PFSK-1 (cell line): ENCODE results near the gene CHTF18.

Experiments used
- FOXP2 ChIP-seq: optimal IDR thresholded peaks from 2 replicates; pipeline ENCODE3; 2011; ENCODE audit warnings: borderline replicate concordance, control low read depth, inconsistent platforms; ENCODE audit not compliant: insufficient read depth; ENCODE audit errors: extremely low read length, extremely low read depth
- POLR2AphosphoS5 ChIP-seq: IDR thresholded peaks from 2 replicates; pipeline ENCODE4 v1.6.1; 2012; ENCODE audit warnings: low read depth, mild to moderate bottlenecking, control low read depth, low read length, moderate library complexity
- SIN3A ChIP-seq: IDR thresholded peaks from 2 replicates; pipeline ENCODE4 v1.6.1; 2012; ENCODE audit warnings: mild to moderate bottlenecking, low read length, moderate library complexity, borderline replicate concordance; ENCODE audit not compliant: insufficient read depth
- TAF1 ChIP-seq: IDR thresholded peaks from 2 replicates; pipeline ENCODE4 v1.6.1; 2012; ENCODE audit warnings: low read length, control low read depth, borderline replicate concordance; ENCODE audit not compliant: insufficient read depth
- TF ChIP-seq, protein P1 (sequence below), 2 experiments: IDR thresholded peaks; 2 replicates each; pipeline versions ENCODE4 v1.6.1 to v1.8.0; 2011 to 2012; ENCODE audit warnings: low read depth in 2 of 2, low read length in 2 of 2, control low read depth in 1 of 2, inconsistent platforms in 1 of 2, mild to moderate bottlenecking in 1 of 2, moderate library complexity in 1 of 2; ENCODE audit not compliant: insufficient read depth in 1 of 2

Gene CHTF18

DNA sequence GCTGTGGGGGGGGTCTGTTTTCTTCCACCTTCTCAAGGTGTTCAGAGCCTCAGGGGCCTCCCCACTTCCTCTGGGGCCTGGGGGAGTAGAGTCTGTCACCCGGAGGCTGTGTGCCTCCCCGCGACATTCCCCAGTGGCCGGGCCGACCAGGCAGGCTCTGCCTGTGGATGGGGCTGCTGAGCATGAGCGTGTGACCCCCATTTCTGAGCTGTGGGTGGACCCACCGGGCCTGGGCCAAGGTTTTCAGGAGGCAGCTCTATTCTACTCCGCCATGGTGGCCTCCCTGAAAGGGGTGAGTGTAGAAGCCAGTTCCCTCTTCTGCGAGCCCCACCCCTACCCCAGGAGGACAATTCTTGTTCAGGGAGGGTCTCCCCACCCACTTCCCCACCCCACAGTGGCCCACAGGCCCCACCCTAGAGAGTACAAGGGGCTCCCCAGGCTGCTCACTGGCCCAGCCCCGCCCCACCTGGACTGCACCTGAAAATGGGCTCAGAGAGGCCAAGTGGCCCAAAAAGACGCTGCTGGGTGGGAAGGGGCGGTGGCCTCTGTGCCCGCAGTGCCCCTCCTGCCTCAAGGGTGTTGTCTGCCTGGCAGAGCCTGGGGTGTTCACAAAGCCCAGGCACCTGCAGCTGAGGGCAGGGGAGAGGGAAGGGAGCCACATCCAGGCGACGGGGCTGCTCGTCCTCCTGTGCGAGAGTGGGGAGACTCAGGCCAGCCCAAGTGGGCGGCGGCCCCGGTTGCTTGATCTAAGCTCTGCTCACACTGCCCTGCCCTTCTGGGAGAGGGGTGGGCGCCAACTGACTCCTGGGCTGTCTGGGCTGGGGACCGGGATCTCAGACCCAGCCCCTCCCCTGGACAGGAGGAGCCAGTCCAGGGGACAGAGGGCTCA, 26.6 kb upstream of the CHTF18 start:
- TF ChIP-seq, protein P1, sequence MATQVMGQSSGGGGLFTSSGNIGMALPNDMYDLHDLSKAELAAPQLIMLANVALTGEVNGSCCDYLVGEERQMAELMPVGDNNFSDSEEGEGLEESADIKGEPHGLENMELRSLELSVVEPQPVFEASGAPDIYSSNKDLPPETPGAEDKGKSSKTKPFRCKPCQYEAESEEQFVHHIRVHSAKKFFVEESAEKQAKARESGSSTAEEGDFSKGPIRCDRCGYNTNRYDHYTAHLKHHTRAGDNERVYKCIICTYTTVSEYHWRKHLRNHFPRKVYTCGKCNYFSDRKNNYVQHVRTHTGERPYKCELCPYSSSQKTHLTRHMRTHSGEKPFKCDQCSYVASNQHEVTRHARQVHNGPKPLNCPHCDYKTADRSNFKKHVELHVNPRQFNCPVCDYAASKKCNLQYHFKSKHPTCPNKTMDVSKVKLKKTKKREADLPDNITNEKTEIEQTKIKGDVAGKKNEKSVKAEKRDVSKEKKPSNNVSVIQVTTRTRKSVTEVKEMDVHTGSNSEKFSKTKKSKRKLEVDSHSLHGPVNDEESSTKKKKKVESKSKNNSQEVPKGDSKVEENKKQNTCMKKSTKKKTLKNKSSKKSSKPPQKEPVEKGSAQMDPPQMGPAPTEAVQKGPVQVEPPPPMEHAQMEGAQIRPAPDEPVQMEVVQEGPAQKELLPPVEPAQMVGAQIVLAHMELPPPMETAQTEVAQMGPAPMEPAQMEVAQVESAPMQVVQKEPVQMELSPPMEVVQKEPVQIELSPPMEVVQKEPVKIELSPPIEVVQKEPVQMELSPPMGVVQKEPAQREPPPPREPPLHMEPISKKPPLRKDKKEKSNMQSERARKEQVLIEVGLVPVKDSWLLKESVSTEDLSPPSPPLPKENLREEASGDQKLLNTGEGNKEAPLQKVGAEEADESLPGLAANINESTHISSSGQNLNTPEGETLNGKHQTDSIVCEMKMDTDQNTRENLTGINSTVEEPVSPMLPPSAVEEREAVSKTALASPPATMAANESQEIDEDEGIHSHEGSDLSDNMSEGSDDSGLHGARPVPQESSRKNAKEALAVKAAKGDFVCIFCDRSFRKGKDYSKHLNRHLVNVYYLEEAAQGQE (IDR thresholded peaks at IDR 0.05; ENCODE audit: insufficient read depth in 1 of 2, low read depth in 2 of 2, low read length in 2 of 2), result no peak
- no peak for TF ChIP-seq TAF1
- no peak for TF ChIP-seq SIN3A

GRCh38 chr16:762595-763268, 25.7 kb upstream of the CHTF18 start:
- TF ChIP-seq POLR2AphosphoS5 (no peak), FOXP2 (no peak), SIN3A (no peak), TAF1 (no peak)
- TF ChIP-seq, protein P1 (IDR thresholded peaks at IDR 0.05; ENCODE audit: insufficient read depth in 1 of 2, low read depth in 2 of 2, low read length in 2 of 2), result no peak

GRCh38 chr16:763369-764183, 24.8 kb upstream of the CHTF18 start:
- TF ChIP-seq TAF1 (no peak), FOXP2 (no peak), SIN3A (no peak)
- TF ChIP-seq, protein P1 (IDR thresholded peaks at IDR 0.05; ENCODE audit: insufficient read depth in 1 of 2, low read depth in 2 of 2, low read length in 2 of 2), result no peak

DNA sequence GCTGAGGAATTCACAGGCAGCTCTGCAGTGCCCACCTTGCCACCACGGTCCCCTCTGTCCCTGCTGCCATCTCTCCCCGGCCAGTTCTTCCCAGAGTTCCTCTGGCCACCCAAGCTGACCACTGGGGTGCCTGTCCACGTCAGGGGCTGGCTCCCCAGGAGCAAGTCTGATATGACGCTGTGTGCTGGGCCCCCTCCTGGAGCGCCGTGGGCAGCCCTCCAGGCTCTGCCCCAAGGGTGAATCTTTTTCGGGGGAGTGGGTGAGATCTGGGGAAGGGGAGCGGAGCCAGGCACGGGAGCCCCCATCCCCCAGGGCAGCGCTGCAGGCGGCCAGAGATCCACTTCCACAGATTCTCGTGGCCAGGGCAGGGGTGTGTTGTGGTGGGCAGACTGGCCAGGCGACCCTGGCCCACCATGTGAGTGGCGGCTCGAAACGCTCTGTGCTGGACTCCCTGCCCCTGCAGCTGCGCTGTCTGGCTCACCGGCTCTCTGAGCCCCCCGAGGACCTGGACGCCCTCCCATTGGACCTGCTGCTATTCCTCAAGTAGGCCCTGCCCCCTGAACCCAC, 24.2 kb upstream of the CHTF18 start:
- TF ChIP-seq SIN3A, result no peak
- TF ChIP-seq POLR2AphosphoS5, result no peak
- TF ChIP-seq, protein P1 (IDR thresholded peaks at IDR 0.05; ENCODE audit: insufficient read depth in 1 of 2, low read depth in 2 of 2, low read length in 2 of 2), result no peak
- TF ChIP-seq TAF1, result no peak
- no peak for TF ChIP-seq FOXP2
